GM19397 (cell line): ENCODE data around the gene CPNE6.
"Not testable (repeated sequence)": the region's sequence is repeated elsewhere in the genome, so short reads cannot be mapped to it uniquely, and the experiment has no call there.

Experiments used
- ATAC-seq: cut with Tn5 transposase; IDR thresholded peaks from one replicate; pipeline ENCODE4 v1.9.1; 2021; ENCODE audit warnings: mild to moderate bottlenecking, moderate library complexity; ENCODE audit not compliant: unreplicated experiment

Gene CPNE6

GRCh38 chr14:24071144-24071697 lies at the start of gene CPNE6:
CPNE6 (plus strand) TSS chr14:24071562; CDS start chr14:24072937, 1,375 bp downstream.
- ATAC-seq, result no peak

- not testable (repeated sequence) for ATAC-seq
Observed at GRCh38 chr14:24024939-24025418, 46.4 kb upstream of the CPNE6 start.

- ATAC-seq, result not testable (repeated sequence)
Observed at GRCh38 chr14:24029687-24030086, 41.7 kb upstream of the CPNE6 start.

GRCh38 chr14:24031331-24031730 lies 40.0 kb upstream of the CPNE6 start:
- not testable (repeated sequence) for ATAC-seq

- no peak for ATAC-seq
Observed at GRCh38 chr14:24032727-24033418, 38.5 kb upstream of the CPNE6 start.

- peak; percentile 16 for ATAC-seq
Observed at GRCh38 chr14:24035769-24036168, 35.6 kb upstream of the CPNE6 start.

- peak; percentile 77 for ATAC-seq
Observed at GRCh38 chr14:24036169-24036962, 35.0 kb upstream of the CPNE6 start.

- not testable (repeated sequence) for ATAC-seq
Observed at GRCh38 chr14:24036963-24037657, 34.3 kb upstream of the CPNE6 start.

GRCh38 chr14:24037658-24038037 lies 33.7 kb upstream of the CPNE6 start:
- ATAC-seq, result no peak

- no peak for ATAC-seq
Observed at GRCh38 chr14:24038686-24039085, 32.7 kb upstream of the CPNE6 start.

GRCh38 chr14:24040692-24041091 lies 30.7 kb upstream of the CPNE6 start:
- no peak for ATAC-seq

GRCh38 chr14:24042746-24043145 lies 28.6 kb upstream of the CPNE6 start:
- no peak for ATAC-seq

- ATAC-seq, result not testable (repeated sequence)
Observed at GRCh38 chr14:24049002-24049401, 22.4 kb upstream of the CPNE6 start.

- not testable (repeated sequence) for ATAC-seq
Observed at GRCh38 chr14:24050753-24051152, 20.6 kb upstream of the CPNE6 start.

GRCh38 chr14:24051176-24051788 lies 20.1 kb upstream of the CPNE6 start:
- ATAC-seq, result peak; percentile 14

GRCh38 chr14:24051789-24052655 lies 19.3 kb upstream of the CPNE6 start, which contains the start of gene CARMIL3:
CARMIL3 (plus strand) TSS chr14:24052009; CDS start chr14:24052154, 145 bp downstream.
- peak; percentile 77 for ATAC-seq

GRCh38 chr14:24052656-24053547 lies 18.5 kb upstream of the CPNE6 start:
- no peak for ATAC-seq

- ATAC-seq, result no peak
Observed at GRCh38 chr14:24053548-24054323, 17.6 kb upstream of the CPNE6 start.
